Measurements from ENCODE around the gene COL1A1. TPM values are rescaled to one million over a fixed set of nuclear protein-coding genes. Genes with fewer than 3 reads are reported as not detected.

Gene COL1A1
- total RNA-seq, 4 donors from 2014 or later: 20.7 to 123 (median 41.5) TPM

GRCh38 chr17:50172936-50173334 is 28.5 kb downstream of the COL1A1 start:
- TF ChIP-seq POLR2AphosphoS5 (IDR thresholded peaks at IDR 0.05): no peak
- TF ChIP-seq EP300 (IDR thresholded peaks at IDR 0.05): no peak
- no peak for TF ChIP-seq CTCF (IDR thresholded peaks at IDR 0.05)
- TF ChIP-seq POLR2A (IDR thresholded peaks at IDR 0.05; ENCODE audit: low read depth): no peak
- no peak for DNase-seq (ENCODE audit: extremely low spot score)
- Histone ChIP-seq H3K36me3 (peaks cover 0 to 33% (median 14%) of the 10 kb centered on the region in 4 donors), H3K4me3 (no peak overlapping the region), H3K4me1 (peaks cover 42 to 79% (median 75%) of the 10 kb centered on the region in 4 donors), H3K27me3 (no peaks in the 10 kb centered on the region), H3K27ac (replicated peaks in 1 of 4) (peak overlapping the region; percentile 82 to 96 (median 84)), H3K9me3 (no peaks in the 10 kb centered on the region)
- WGBS: 66% methylated on average over 6 of the region's 6 CpGs
- intact Hi-C loops (cut with DNase I): no loop called here

- Histone ChIP-seq H3K9me3 (no peaks in the 10 kb centered on the region), H3K36me3 (peaks cover 0 to 33% (median 14%) of the 10 kb centered on the region in 4 donors), H3K4me3 (no peak overlapping the region), H3K4me1 (peaks cover 37 to 79% (median 75%) of the 10 kb centered on the region in 4 donors), H3K27me3 (no peaks in the 10 kb centered on the region), H3K27ac (replicated peaks in 1 of 4) (peak overlapping the region in 3 of 4 donors; percentile 84 to 96 (median 85))
- intact Hi-C loops (cut with DNase I): no loop called here
- TF ChIP-seq EP300 (IDR thresholded peaks at IDR 0.05): no peak
- no peak for TF ChIP-seq POLR2AphosphoS5 (IDR thresholded peaks at IDR 0.05)
- TF ChIP-seq CTCF (IDR thresholded peaks at IDR 0.05): no peak
- no peak for TF ChIP-seq POLR2A (IDR thresholded peaks at IDR 0.05; ENCODE audit: low read depth)
- no peak for DNase-seq (ENCODE audit: extremely low spot score)
- WGBS: 90% methylated on average over 10 of the region's 11 CpGs
Observed at GRCh38 chr17:50172130-50172529, 29.3 kb downstream of the COL1A1 start.

- H3K27ac ChIP-seq (replicated peaks in 1 of 4): peak overlapping the region in 2 of 4 donors; percentile 85 to 96
- WGBS: 83% methylated on average over 7 of the region's 17 CpGs
- intact Hi-C loops (cut with DNase I): no loop called here
Observed at GRCh38 chr17:50171371-50172071, 29.9 kb downstream of the COL1A1 start.

GRCh38 chr17:50170662-50171370 is 30.6 kb downstream of the COL1A1 start:
- TF ChIP-seq EP300 (IDR thresholded peaks at IDR 0.05) (no peak), POLR2AphosphoS5 (IDR thresholded peaks at IDR 0.05) (no peak), CTCF (IDR thresholded peaks at IDR 0.05) (no peak), POLR2A (IDR thresholded peaks at IDR 0.05; ENCODE audit: low read depth) (no peak)
- H3K27ac ChIP-seq (replicated peaks in 1 of 4): peak overlapping the region in 2 of 4 donors; percentile 85 to 96
- no peak overlapping the region for H3K4me3 ChIP-seq
- H3K36me3 ChIP-seq: peaks cover 0 to 33% (median 14%) of the 10 kb centered on the region in 4 donors
- WGBS: 85% methylated on average over 9 of the region's 10 CpGs
- intact Hi-C loops (cut with DNase I): no loop called here
- no peaks in the 10 kb centered on the region for H3K27me3 ChIP-seq
- no peaks in the 10 kb centered on the region for H3K9me3 ChIP-seq
- DNase-seq (ENCODE audit: extremely low spot score): no peak
- H3K4me1 ChIP-seq: peaks cover 29 to 77% (median 74%) of the 10 kb centered on the region in 4 donors

More at GRCh38 chr17:50171371-50172071, 29.9 kb downstream of the COL1A1 start:
- peaks cover 0 to 33% (median 14%) of the 10 kb centered on the region in 4 donors for H3K36me3 ChIP-seq
- no peak overlapping the region for H3K4me3 ChIP-seq
- peaks cover 32 to 77% (median 74%) of the 10 kb centered on the region in 4 donors for H3K4me1 ChIP-seq
- DNase-seq (ENCODE audit: extremely low spot score): no peak
- H3K27me3 ChIP-seq: no peaks in the 10 kb centered on the region
- TF ChIP-seq POLR2A (IDR thresholded peaks at IDR 0.05; ENCODE audit: low read depth) (no peak), EP300 (IDR thresholded peaks at IDR 0.05) (no peak), POLR2AphosphoS5 (IDR thresholded peaks at IDR 0.05) (no peak), CTCF (IDR thresholded peaks at IDR 0.05) (no peak)
- H3K9me3 ChIP-seq: no peaks in the 10 kb centered on the region

All from esophagus muscularis mucosa (tissue), 4 donors.